NCI-H1048 (cell line): ENCODE measurements around the gene TUBA1C.

Source experiments
- DNase-seq: peaks from one replicate; lab custom pipeline; 2025; lab: John Stamatoyannopoulos, UW

TUBA1C gene

GRCh38 chr12:49283541-49284429 lies 18.9 kb downstream of the TUBA1C start:
- no peak for DNase-seq

GRCh38 chr12:49284672-49285071 lies 19.8 kb downstream of the TUBA1C start:
- no peak for DNase-seq

GRCh38 chr12:49287876-49288275 lies 23.0 kb downstream of the TUBA1C start:
- DNase-seq = no peak

- DNase-seq = peak; percentile 16
These were observed 23.6 kb downstream of the TUBA1C start for GRCh38 chr12:49288412-49288853.

GRCh38 chr12:49288922-49289555 lies 24.2 kb downstream of the TUBA1C start:
- DNase-seq = no peak

- no peak for DNase-seq
These were observed 27.8 kb downstream of the TUBA1C start for GRCh38 chr12:49292729-49293055.

GRCh38 chr12:49293056-49293956 lies 28.4 kb downstream of the TUBA1C start:
- no peak for DNase-seq

- no peak for DNase-seq
These were observed 29.4 kb downstream of the TUBA1C start for GRCh38 chr12:49294086-49294803.

- DNase-seq = no peak
These were observed 29.9 kb downstream of the TUBA1C start for GRCh38 chr12:49294804-49295081.

GRCh38 chr12:49295082-49295936 lies 30.4 kb downstream of the TUBA1C start, which contains the start of gene PRPH:
PRPH (plus strand) TSS chr12:49295147; CDS start chr12:49295201, 54 bp downstream.
- DNase-seq = no peak

- DNase-seq = peak; percentile 75
These were observed 31.4 kb downstream of the TUBA1C start for GRCh38 chr12:49296034-49296835.

- peak; percentile 17 for DNase-seq
These were observed 32.2 kb downstream of the TUBA1C start for GRCh38 chr12:49296836-49297694.

GRCh38 chr12:49297695-49298060 lies 32.8 kb downstream of the TUBA1C start:
- no peak for DNase-seq

- DNase-seq = no peak
These were observed 33.3 kb downstream of the TUBA1C start for GRCh38 chr12:49298160-49298559.

GRCh38 chr12:49301760-49302159 lies 36.9 kb downstream of the TUBA1C start:
- DNase-seq = no peak

GRCh38 chr12:49304161-49304560 lies 39.3 kb downstream of the TUBA1C start:
- no peak for DNase-seq

- DNase-seq = no peak
These were observed 41.1 kb downstream of the TUBA1C start for GRCh38 chr12:49305762-49306510.

GRCh38 chr12:49309386-49309785 lies 44.5 kb downstream of the TUBA1C start:
- no peak for DNase-seq
